ENCODE results near the gene AIF1L.

DNA sequence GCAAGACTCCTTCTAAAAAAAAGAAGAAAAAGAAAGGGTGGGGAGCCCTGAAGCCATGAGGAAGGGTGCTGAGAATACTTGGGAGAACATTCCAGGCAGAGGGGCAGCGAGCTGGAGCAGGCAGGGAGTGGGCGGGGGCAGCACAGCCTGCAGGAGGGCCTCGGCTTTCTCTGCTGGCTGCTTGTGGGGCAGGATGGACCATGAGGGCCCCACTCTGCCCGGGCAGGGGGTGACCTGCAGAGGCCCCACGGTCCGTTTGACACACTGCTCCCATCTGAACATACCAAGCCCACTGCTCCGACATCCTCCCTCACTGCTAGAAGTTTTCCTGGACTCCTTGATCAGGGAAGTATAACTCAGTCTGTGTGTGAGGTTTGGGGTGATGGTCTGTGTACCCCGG, 17.3 kb downstream of the AIF1L start:
- TF ChIP-seq, protein P1, sequence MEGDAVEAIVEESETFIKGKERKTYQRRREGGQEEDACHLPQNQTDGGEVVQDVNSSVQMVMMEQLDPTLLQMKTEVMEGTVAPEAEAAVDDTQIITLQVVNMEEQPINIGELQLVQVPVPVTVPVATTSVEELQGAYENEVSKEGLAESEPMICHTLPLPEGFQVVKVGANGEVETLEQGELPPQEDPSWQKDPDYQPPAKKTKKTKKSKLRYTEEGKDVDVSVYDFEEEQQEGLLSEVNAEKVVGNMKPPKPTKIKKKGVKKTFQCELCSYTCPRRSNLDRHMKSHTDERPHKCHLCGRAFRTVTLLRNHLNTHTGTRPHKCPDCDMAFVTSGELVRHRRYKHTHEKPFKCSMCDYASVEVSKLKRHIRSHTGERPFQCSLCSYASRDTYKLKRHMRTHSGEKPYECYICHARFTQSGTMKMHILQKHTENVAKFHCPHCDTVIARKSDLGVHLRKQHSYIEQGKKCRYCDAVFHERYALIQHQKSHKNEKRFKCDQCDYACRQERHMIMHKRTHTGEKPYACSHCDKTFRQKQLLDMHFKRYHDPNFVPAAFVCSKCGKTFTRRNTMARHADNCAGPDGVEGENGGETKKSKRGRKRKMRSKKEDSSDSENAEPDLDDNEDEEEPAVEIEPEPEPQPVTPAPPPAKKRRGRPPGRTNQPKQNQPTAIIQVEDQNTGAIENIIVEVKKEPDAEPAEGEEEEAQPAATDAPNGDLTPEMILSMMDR (IDR thresholded peaks at IDR 0.05), result no peak
- TF ChIP-seq EZH2 (IDR thresholded peaks at IDR 0.05; ENCODE audit: borderline replicate concordance, insufficient read depth, low read depth, low read length, poor library complexity, severe bottlenecking), result no peak
